Panc1 (cell line): Measurements from ENCODE around the gene MDM1.

Source experiments
- CTCF ChIP-seq: fragments of 450-650 bp; IDR thresholded peaks from 2 replicates; pipeline ENCODE4 v1.5.1; 2017; ENCODE audit warnings: mild to moderate bottlenecking
- POLR2AphosphoS5 ChIP-seq: IDR thresholded peaks from 2 replicates; pipeline ENCODE4 v1.6.1; 2012; ENCODE audit warnings: mild to moderate bottlenecking, low read depth, low read length, moderate library complexity
- REST ChIP-seq, 2 experiments: IDR thresholded peaks; 2 replicates each; pipeline ENCODE4 v1.6.1; 2011 to 2012; ENCODE audit warnings: low read depth in 2 of 2, control low read depth in 1 of 2, low read length in 1 of 2, mild to moderate bottlenecking in 1 of 2, moderate library complexity in 1 of 2; ENCODE audit not compliant: insufficient read depth in 1 of 2
- TCF7L2 ChIP-seq: IDR thresholded peaks from 2 replicates; pipeline ENCODE4 v1.6.1; 2011; ENCODE audit warnings: mild to moderate bottlenecking, low read depth, low read length, inconsistent platforms

GRCh38 chr12:68345763-68346162, 13.6 kb upstream of the MDM1 start:
- TF ChIP-seq CTCF (no peak), POLR2AphosphoS5 (no peak), REST (IDR thresholded peaks at IDR 0.05; ENCODE audit: insufficient read depth in 1 of 2, low read depth in 2 of 2, low read length in 1 of 2) (no peak), TCF7L2 (no peak)
